GM21737 (cell line): Measurements from ENCODE around the gene SELENOS.

Experiments used
- ATAC-seq: cut with Tn5 transposase; IDR thresholded peaks from one replicate; pipeline ENCODE4 v1.9.1; 2021; ENCODE audit warnings: mild to moderate bottlenecking, moderate library complexity; ENCODE audit not compliant: unreplicated experiment

SELENOS gene

DNA sequence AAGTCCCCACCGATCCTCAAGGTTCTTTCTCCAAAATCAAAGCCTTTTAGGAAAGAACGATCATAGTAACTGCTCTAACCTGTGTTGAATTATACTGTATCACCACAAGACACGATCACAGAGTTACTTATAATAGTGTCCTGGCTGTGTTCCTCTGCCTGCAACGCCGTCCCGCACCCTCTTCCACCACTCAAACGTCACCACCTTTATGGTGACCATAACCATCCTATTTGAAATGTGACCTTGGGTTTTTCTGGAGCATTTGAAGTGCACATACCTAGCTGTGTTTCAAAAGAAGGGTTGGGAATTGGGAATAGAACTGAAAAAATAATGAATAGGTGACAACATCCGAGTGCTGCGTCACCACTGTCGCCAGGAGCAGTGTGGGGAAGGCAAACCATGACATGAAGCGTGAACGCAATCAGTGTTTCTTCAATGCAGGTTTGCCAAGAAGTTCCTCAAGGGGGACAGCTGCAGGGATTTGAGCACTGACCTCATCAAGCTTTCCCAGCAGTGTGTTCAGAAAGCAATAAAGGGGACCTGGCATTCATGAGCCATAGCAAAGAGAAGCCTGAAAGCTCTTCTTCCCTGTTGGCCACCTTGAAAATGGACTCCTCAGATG is 769 bp upstream of the SELENOS start:
- ATAC-seq, result no peak

DNA sequence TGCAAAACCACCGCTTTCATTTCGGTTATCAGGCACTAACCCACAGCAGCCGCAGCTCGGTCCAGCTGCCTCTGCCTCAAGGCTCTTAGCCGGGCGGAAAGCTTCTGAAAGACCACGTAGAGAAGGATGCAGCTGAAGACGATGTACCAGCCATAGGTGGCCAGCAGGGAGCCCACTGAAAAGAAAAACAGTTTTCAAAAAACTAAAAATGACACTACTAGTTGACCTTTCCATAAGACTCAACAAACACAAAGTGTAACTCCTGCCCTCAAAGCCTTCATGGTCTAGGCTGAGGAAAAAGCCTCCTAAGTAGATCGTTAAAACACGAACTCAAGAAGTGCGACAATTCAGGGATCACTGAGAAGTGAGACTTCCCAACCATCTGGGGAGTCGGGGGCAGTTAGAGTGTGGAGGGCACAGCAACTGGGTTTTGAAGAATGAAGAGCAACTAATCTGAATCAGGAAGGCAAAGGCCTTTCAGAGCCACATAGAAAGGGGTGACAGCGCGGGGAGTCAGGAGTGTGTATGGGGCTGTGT is 716 bp downstream of the SELENOS start:
- ATAC-seq, result no peak

- no peak for ATAC-seq
These were observed 2.3 kb downstream of the SELENOS start for GRCh38 chr15:101275018-101275417.

DNA sequence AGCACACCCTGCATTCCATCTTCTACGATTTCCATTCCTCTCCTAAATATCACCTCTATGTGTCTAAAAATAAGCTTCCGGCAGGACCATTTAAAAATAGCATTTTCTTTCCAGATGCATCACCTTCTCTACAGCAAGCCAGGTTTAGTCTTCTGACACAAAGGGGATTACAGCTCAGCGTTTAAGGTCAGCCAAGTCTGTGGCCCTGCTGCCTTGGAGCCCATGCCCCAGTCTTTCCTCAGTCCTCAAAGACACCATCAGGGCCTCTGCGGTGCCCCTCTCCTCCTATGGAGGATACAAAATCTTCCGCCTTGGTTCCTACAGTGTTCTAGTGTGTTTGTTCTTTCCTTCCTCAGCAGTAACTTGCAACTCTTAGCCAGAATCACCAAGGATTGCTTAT is 3.8 kb downstream of the SELENOS start:
- no peak for ATAC-seq

DNA sequence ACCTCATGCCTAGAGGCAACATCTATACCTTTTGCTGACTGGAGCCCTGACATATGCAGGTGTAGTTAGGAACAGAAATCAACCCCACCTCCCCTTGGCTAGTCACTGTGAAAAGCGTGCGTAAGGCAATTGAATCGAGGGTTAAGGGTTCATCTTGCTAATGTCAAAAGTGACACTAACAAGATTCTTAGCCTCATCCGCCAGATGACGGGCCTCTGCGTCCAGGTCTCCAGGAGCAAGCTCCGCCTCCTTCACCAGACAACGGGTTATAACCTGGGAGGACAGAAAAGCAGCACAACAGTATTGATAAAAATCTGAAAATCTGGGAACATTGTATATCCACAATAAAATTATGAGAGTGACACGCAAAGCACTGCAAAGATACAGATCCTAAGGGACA is 4.7 kb downstream of the SELENOS start:
- ATAC-seq, result no peak

DNA sequence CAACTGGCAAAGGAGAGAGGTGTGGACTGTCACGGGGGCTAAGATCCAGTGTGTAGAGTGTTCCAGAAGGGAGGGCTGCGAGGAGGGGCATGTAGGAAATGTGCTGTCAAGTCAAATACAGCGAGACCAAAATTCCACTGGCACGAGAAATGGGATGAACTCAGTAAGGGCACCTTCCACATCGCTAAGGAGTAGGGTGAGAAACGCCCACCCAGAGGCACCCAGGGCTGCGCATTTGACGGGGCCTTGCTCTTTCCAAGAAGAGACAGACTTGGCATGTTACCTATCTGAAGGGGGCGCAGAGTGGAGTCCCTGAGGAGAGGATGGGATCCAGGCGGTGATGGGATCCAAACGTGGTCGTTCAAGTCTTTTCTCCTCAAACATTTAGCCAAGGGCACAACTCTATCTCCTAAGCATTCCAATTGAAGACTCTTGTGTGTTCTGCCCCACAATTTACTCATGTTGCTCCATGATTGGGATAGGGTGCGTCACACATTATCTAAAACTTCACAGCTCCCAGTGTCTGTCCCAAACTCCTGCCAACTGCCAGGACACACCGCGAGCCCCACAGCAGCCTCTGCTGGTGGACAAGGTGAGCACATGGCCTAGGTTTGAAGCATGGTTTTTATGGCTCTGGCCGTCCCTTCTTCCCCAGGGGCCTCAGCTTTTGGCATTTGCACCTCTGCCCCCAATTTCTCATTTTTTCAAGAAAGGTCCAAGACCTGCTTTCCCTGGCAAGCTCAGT is 7.6 kb downstream of the SELENOS start:
- no peak for ATAC-seq

GRCh38 chr15:101267320-101268104 is 9.8 kb downstream of the SELENOS start:
- no peak for ATAC-seq

- ATAC-seq, result no peak
These were observed 10.5 kb downstream of the SELENOS start for GRCh38 chr15:101266787-101267186.

DNA sequence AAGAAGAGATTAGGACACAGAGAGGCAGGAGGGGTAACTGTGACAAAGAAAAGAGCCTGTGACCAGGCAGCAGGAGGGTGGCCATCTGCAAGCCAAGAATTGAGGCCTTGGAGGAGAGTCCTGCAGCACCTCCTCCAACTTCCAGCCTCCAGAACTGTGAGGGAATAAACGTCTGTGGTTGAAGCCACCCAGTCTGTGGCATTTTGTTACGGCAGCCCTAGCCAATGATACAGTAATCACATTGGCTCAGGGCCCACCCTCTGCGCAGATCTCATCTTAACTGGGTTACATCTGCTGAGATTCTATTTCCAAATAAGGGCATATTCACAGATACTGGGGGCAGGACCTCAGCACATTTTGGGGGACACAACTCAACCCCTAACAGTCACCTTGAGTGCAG is 11.3 kb downstream of the SELENOS start:
- no peak for ATAC-seq

DNA sequence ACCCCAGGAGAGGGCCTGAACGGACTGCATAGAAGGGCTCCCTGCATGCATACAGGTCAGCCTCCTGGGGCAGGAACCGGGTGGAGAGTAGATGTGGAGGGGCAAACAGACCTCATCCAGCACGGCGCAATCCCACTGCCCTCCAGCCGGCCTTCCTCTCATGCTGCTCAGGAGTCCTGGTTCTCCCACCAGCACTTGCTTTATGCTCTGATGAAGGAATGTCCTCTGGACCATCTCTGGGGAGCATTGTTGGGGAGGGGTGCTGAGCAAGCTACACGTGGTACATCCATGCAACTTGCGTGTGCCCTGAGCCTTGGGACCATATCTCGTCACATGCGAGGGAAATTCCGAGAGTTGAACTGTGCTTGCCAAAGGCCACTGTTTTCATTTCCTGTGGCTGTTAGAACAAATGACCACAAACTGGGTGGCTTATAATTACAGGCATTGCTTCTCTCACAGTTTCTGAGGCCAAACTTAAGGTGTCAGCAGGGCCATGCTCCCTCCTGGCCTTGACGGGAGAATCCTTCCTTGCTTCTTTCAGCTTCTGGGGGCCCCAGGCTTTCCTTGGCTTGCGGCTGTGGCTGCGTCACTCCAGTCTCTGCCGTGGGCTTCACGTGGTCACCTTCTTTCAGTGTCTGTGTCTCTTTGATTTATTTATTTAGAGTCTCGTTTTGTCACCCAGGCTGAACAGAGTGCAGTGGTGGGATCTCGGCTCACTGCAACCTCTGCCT is 12.2 kb downstream of the SELENOS start:
- no peak for ATAC-seq

- ATAC-seq, result no peak
These were observed 13.3 kb downstream of the SELENOS start for GRCh38 chr15:101264011-101264410.

DNA sequence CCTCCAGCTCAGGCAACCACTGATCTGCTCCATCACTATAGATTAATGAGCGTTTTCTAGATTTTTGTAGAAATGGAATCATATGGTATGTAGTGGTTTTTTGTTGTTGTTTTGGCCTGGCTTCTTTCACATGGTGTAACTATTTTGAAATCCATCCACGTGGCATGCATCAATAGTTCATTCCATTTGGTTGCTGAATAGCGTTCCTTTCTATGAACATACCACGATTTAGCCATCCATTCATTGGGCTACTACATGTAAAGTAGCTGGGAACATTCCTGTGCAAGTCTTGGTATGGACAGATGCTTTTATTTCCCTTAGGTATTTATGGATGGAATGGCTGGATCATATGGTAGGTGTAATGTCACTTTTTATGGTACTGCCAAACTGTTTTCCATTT is 14.7 kb downstream of the SELENOS start:
- no peak for ATAC-seq

- ATAC-seq, result no peak
These were observed 18.8 kb downstream of the SELENOS start for GRCh38 chr15:101258238-101259144.

DNA sequence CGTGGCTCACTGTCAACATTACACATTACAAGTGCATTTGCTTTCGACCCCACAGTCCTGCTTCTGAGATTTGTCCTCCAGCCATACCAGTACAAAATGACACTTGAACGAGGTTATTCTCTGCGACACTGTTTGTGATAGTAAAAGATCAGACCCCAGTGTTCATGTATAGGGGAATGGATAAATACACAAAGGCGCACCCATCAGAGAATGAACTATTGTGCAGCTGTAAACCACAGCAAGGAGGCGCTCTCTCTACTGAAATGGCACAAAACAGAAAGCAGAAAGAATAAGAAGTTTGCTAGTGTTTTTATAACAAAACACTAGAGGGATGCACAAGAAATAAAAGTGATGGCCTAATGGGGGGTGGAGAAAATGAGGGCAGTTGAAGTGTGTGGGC is 20.5 kb downstream of the SELENOS start:
- no peak for ATAC-seq

DNA sequence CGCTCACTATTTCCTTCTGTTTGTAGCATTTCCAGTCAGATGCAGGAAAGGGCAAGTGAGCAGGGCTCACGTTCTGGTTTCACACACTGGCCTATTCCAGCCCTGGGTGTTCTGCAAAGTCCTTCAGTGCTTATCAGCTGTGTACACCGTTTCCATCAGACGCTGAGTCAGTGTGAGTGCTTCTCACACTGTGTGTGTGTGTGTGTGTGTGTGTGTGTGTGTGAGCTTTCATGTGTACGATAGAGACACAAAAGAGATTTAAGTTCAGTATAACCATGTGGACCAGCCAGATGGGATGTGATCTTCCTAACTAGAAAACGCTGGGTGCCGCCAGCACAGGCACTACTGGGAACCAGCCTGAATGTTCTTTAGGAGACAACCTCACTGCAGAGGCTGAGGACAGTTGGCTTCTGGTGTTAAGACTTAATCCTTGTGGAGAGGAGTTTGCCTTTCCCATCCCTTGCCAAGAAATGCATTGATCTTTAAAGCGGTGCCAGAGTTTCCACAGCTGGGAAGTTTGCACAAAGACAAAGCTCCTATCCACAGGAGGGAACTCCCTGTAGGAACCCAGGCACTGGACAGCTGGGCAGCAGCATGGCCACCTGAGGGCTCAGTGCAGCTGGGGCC is 21.6 kb downstream of the SELENOS start:
- no peak for ATAC-seq

GRCh38 chr15:101255051-101255395 is 22.3 kb downstream of the SELENOS start:
- ATAC-seq, result no peak

GRCh38 chr15:101254157-101255050 is 22.9 kb downstream of the SELENOS start:
- no peak for ATAC-seq

- ATAC-seq, result no peak
These were observed 24.4 kb downstream of the SELENOS start for GRCh38 chr15:101252836-101253235.
